Neural cell (in vitro differentiated cells): ENCODE measurements around the gene LETM1.

Source experiments
- EP300 ChIP-seq: fragments of 450-650 bp; conservative IDR thresholded peaks from 2 replicates; pipeline ENCODE4 v1.6.1; 2014; ENCODE audit warnings: antibody characterized with exemption, mild to moderate bottlenecking, moderate library complexity; ENCODE audit not compliant: poor library complexity, severe bottlenecking
- POLR2AphosphoS5 ChIP-seq: IDR thresholded peaks from 2 replicates; pipeline ENCODE4 v1.6.1; 2012
- REST ChIP-seq: IDR thresholded peaks from 2 replicates; pipeline ENCODE4 v1.6.1; 2012; ENCODE audit warnings: borderline replicate concordance
- SMC3 ChIP-seq: fragments of 450-650 bp; conservative IDR thresholded peaks from 2 replicates; pipeline ENCODE4 v1.6.1; 2014; ENCODE audit warnings: antibody characterized with exemption, mild to moderate bottlenecking, moderate library complexity; ENCODE audit not compliant: poor library complexity
- TF ChIP-seq, protein P1 (sequence below): fragments of 450-650 bp; IDR thresholded peaks from 2 replicates; pipeline ENCODE4 v1.5.1; 2014; ENCODE audit warnings: antibody characterized with exemption, mild to moderate bottlenecking, moderate library complexity; ENCODE audit not compliant: poor library complexity, severe bottlenecking

DNA sequence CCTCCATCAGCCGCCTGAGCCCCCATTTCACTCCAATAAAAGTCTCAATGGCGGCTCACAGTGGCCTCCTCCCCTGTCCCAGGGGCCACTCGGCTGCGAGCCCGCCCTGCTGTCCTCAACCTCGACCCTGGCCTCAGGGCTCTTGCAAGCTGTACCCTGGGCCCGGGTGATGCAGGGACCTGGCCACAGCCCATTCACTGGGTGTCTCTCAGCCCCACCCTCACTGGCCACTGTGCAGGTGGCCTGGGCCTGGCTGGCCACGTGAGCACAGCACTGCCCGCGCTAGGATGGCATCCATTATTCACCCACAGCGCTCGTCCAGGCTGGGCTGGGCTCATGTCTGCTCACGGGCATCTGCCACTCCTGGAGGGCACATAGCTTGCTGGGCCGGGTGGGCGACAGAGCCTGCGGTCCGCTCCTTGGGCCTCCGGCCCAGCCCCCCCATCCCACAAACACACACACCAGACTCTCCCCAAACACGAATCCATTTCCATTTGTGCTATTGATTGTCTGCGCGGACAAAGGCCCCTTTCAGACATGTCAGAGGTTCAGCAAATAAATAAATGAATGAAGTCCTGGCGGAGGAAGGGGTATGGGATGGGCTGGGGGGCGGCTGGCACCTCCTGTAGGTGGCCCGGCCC is 79.3 kb downstream of the LETM1 start:
- TF ChIP-seq POLR2AphosphoS5 (no peak), EP300 (no peak), REST (no peak), SMC3 (no peak)
- TF ChIP-seq, protein P1, sequence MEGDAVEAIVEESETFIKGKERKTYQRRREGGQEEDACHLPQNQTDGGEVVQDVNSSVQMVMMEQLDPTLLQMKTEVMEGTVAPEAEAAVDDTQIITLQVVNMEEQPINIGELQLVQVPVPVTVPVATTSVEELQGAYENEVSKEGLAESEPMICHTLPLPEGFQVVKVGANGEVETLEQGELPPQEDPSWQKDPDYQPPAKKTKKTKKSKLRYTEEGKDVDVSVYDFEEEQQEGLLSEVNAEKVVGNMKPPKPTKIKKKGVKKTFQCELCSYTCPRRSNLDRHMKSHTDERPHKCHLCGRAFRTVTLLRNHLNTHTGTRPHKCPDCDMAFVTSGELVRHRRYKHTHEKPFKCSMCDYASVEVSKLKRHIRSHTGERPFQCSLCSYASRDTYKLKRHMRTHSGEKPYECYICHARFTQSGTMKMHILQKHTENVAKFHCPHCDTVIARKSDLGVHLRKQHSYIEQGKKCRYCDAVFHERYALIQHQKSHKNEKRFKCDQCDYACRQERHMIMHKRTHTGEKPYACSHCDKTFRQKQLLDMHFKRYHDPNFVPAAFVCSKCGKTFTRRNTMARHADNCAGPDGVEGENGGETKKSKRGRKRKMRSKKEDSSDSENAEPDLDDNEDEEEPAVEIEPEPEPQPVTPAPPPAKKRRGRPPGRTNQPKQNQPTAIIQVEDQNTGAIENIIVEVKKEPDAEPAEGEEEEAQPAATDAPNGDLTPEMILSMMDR, result no peak
